HEK293T (cell line): Measurements from ENCODE around the gene HIVEP3.

Experiments
- ARNT ChIP-seq: fragments of 450-650 bp; IDR thresholded peaks from 2 replicates; pipeline ENCODE4 v1.6.1; 2017; ENCODE audit warnings: mild to moderate bottlenecking
- BHLHE40 ChIP-seq: fragments of 450-650 bp; IDR thresholded peaks from 2 replicates; pipeline ENCODE4 v1.6.1; 2016; ENCODE audit warnings: mild to moderate bottlenecking, moderate library complexity, borderline replicate concordance
- FOXA1 ChIP-seq: fragments of 450-650 bp; IDR thresholded peaks from 2 replicates; pipeline ENCODE4 v1.6.1; 2016; ENCODE audit warnings: mild to moderate bottlenecking
- FOXM1 ChIP-seq: fragments of 450-650 bp; IDR thresholded peaks from 2 replicates; pipeline ENCODE4 v1.6.1; 2017; ENCODE audit warnings: mild to moderate bottlenecking, borderline replicate concordance
- SUZ12 ChIP-seq: fragments of 450-650 bp; IDR thresholded peaks from 2 replicates; pipeline ENCODE4 v1.6.1; 2016; ENCODE audit warnings: mild to moderate bottlenecking
- TARDBP ChIP-seq: fragments of 450-650 bp; IDR thresholded peaks from 2 replicates; pipeline ENCODE4 v1.6.1; 2016

DNA sequence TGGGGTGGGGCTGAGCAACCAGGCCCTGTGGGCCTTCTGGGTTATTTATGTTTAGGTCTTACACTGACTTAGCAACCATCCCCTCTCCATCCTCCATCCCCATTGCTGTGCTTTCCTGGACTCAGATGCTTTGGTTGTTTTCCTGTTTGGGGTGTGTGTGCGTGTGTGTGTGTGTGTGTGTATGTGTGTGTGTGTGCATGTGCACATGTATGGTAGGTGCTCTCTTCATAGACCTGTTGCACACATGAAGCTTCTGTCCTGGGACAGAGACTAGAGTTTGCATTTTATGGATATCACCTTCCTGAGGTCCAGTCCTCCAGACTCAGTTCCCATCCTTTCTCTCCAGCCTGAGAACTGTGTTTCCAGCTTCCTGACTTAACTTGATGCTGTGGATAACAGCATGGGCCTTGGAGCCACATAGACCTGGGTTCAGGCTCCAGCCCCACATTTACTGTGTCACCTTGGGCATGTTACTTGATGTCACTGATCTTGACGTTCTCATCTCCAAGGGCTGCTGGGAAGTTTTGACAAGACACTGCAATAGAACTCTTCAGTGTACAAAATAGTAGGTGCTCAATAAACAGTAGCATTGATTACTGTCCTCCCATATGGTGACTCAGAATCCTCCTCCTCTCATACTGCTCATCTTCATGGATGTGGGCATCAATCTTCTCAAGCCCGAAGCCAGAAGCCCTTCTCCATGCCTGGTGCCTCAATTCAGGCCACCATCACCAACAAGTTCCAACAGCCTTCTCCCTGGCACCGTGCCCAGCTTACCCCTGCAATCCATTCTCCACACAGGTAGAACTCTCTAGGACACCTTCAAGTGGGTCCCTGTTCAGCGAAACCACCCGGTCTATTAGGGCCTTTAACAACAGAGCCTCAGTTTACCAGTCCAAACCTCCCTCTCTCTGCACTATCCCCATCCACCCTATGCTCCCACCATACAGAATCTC, 252.5 kb downstream of the HIVEP3 start:
- TF ChIP-seq ARNT (no peak), FOXM1 (no peak), SUZ12 (no peak), FOXA1 (no peak), TARDBP (no peak), BHLHE40 (no peak)
